Adrenal gland (tissue), 5 donors: ENCODE data around the gene KIAA1614.

Source experiments
- CTCF ChIP-seq, 6 experiments: fragments of 450-650 bp in 4 of 6; fragments of 200-600 bp in 2 of 6; sonication (generic) in 1 of 6; IDR thresholded peaks; 1 replicate in 5 of 6; 2 replicates in 1 of 6; pipeline versions ENCODE4 v1.5.1 to v1.8.0; 2016 to 2021; ENCODE audit warnings: antibody characterized with exemption in 6 of 6, mild to moderate bottlenecking in 2 of 6, moderate library complexity in 1 of 6
- POLR2A ChIP-seq, 2 donors: fragments of 450-650 bp; IDR thresholded peaks; one replicate each; pipeline ENCODE4 v1.6.1; 2017; ENCODE audit warnings: antibody characterized with exemption in 2 of 2, mild to moderate bottlenecking in 2 of 2, moderate library complexity in 1 of 2
- donor health status: DM: no; HTN: no; CAD: no.

GRCh38 chr1:180927348-180927747, 14.7 kb downstream of the KIAA1614 start:
- TF ChIP-seq POLR2A (IDR thresholded peaks at IDR 0.05) (no peak), CTCF (IDR thresholded peaks at IDR 0.05) (no peak)
